DMS153 treated with DMSO at 0.1 percent for 48 hours (cell line): Measurements from ENCODE around the gene LRP5.

Source experiments
- DNase-seq: peaks from one replicate; lab custom pipeline; 2025; ENCODE audit not compliant: unreplicated experiment; lab: John Stamatoyannopoulos, UW

LRP5 gene

DNA sequence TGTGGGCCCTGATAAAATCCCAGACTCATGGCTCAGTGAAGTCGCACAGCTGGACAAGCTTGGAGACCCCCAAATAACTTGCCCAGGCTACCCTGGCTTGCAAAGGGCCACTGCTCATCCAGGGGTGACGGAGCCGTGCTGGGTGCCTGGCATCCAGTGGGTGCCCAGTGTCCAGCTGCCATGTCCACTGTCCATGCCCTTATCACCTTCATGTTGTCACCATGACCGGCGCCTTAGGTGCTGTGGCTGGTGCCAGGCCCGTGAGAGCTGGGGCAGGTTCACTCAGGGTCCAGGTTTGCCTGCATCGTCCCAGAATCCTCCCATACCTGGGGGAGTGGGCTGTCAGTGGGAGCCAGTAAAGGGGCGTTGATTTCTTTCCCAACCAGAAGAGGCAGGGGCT is 57.4 kb downstream of the LRP5 start:
- no peak for DNase-seq

DNA sequence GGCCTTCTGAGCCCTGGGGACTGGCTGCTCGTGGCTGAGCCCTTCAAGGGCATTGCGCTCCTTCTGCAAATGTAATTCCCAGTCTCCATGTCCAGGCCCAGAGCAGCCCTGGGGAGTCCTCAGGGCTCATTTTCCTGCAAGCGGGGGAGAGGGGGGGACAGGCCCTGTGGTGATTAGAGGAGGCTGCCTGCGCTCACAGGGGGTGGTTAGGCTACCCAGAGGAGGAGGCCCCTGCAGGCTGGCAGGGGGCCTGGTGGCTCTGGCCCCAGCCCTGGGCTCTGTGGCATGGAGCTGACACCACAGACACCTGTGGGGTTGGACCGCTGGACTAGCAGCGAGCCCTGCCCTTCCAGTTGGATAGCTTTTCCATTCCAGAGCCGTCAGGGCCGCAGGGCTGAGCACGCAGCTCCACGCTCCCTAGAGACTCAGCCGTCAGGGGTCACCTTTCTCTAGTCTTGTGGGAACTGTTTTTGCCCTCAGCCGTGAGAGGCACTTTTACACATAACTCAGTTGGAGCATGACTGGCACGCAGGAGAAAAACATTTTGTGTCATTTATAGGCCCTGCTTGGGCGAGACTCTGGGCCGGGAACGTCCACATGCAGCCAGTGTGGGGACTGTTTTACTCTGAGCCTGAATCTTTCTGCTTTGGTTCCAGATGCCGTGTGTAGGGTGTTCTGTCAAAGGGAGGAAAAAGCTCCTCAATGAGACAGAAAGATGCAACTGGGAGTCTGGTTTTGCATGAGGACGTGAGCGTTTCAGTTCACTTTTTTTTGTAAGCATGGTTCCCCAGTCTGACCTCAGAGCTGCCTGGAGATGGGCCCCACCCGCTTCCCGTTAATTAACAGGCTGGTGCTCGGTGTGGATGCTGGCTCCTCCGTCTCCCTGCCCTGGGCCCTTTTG is 58.1 kb downstream of the LRP5 start:
- no peak for DNase-seq

DNA sequence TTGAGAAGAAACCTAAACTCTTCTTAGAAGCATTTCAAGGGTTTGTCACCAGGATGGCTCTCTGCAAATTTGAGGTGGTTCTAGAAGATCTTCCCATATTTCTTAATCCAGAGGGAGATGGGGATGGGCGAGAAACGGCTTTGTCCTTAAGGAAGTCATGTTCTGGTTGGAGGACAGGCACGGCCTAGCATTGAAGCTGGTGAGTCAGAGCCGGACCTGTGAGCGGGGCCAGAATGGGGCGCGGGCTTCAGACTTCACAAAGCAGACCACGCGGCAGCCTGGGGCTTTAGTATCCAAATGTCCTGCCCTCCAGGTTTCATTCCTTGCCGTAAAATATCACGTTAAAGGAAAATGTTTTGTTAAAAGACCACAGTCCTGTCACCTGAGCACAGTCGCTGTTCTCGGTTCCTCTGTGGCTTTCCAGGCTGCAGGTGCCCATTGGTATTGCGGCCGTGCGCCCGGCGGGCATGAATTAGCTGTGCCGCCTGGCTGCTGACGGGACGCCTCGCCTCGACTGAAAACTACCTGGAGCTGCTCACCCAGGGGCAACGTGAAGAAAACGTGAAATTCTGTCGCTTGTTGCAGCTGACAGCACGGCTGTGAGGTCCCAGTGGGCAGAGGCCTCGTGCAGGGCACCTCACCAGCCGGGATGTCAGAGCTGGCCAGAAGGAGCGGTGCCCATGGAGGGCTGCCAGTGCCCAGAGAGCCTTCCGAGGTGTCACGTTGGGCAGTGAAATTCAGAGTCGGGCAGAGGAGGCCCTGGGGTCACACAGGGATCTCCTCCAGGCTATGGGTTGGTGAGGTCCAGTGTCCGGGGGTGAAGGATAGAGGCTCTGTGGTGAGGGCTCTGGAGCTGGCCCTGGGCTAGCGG is 59.0 kb downstream of the LRP5 start:
- no peak for DNase-seq

DNA sequence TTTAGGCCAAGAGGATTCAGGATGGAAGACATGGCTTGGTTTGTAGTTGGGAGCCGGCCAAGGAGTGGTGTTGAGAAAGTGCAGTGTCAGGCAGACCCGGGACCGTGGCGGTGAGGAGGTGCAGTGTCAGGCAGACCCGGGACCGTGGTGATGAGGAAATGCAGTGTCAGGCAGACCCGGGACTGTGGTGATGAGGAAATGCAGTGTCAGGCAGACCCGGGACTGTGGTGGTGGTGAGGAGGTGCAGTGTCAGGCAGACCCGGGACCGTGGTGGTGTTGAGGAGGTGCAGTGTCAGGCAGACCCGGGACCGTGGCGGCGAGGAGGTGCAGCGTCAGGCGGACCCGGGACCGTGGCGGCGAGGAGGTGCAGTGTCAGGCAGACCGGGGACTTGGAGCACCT is 59.7 kb downstream of the LRP5 start:
- no peak for DNase-seq

DNA sequence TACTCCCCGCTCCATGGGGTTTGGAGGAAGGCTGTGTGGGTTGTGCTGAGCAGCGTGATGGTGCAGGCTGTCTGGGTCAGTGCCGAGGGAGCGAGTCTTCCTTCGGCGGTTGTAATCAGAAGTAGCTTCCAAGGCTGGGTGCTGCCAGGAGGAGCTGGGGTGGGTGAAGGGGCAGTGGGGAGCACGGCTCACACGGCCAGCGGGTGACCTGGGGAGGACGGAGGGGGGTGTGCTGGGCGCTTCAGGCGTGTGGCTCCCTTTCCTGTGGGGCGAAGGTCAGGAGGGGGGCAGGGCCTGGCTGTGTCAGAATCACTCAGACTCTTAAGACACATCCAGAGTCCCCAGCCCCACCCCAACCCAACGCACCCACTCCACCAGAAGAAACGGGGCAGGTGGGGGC is 60.2 kb downstream of the LRP5 start:
- DNase-seq: no peak

DNA sequence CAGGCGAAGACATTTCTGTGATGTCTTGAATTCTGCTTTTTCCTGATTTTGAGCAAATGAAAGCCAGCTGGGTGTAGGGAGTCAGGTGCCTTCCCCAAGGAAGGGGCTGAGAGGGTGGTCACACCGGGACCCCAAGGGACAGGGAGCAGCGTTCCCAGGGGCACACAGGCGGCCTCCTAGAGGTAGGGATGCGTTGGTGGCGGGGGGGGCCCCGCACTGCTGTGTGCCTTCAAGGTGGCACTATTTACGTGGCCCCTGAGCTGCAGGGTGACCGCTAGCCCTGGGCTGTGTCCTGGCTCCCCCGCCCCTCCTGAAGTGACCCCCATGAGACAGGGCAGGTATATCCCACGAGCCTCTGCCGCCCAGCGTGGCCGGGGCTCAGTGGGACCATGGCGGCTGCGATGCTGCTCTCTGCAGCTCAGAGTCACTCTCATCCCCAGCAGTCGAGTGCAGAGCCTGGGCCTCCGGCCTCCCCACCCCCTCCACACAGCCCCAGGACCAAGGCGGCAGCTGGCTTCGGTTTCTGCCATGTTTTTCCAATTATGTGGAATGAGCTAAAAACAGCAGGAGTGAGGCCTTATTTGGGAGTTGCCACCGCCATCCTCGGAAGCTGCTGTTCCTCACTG is 60.9 kb downstream of the LRP5 start:
- no peak for DNase-seq

DNA sequence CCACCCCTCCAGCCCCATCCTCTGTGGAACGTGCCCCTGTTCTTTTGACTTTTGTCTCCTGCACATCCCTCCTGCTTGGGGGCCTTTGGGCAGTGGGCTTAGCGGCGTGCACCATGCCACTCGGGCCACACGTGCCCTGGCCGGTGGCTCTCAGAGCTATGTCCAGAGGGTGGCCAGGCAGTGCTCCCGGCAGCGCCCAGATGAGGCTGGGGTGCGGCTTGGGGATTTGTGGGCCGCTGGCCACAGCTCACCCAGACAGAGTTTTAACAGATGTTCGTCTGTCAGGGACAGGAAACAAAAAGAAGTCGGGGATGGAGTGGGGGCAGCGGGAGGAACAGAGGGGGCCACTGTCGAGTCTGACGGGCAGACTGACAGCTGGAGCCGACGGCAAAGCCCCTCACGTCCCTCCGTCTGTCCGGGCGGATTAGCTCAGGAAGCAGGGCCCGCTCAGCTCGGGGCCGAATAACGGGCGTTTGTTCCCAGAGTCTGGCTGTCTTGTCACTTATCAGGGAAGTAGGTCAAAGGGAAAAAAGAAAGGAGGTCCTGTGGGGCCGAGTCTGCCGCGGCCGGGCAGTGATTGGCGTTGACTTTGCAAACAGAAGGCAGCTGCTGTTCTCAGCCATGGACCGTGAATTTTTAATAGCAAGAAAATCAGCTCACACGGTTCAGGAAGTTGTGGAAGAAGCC is 61.6 kb downstream of the LRP5 start:
- no peak for DNase-seq

DNA sequence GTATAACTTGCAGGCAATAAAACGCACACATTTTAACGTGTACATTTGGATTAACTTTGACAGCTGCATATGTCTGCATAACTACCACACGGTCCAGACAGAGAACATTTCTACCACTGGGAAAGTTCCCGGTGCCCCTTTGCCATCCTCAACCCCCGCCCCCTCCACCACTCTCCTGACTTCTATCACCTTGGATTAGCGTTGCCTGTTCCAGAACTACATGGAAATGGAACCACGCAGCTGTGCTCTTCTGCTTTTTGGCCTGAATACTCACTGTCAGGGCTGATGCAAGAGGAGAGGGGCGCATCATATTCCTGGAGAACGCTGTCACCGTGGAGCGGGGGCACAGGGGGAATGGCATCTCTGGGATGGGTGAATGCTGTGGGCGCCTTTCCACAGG is 62.1 kb downstream of the LRP5 start:
- no peak for DNase-seq

DNA sequence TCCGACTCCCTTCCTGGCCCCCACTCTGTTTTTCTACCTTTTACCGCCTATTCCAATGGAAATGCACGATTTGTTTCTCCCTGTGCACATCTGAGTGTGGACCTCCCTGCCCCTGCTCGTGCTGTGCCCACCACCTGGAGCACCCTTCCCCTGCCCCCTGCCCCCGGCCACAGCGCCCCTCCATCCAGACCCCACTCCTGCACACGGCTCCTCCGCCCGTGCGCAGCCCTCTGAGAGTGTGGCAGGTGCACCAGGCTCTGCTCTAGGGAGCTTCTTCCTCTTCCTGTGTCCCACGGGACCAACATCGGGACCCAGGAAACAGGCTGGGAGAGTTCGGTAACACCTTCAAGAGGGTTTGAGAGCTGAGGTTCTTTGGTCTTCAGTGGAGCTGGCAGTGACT is 62.9 kb downstream of the LRP5 start:
- no peak for DNase-seq

DNA sequence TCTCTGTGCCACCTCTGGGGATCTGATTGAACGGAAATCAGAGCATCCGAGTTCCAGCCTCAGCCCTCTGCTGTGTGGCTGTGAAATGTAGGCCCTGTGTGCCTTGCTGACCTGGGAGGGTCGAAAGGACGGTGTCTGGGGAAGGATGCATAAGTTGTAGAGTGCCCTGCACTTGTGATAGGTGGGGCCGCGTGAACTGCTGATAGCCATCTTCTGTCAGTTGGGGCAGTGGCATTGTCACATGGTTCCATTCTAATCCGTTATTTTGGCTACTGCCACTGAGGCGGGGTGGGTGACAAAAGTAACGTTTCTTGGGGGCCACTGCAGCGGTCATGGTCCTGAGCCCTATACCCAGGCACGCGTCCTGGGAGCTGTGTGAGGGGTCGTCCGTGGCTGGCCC is 63.4 kb downstream of the LRP5 start:
- DNase-seq: no peak

DNA sequence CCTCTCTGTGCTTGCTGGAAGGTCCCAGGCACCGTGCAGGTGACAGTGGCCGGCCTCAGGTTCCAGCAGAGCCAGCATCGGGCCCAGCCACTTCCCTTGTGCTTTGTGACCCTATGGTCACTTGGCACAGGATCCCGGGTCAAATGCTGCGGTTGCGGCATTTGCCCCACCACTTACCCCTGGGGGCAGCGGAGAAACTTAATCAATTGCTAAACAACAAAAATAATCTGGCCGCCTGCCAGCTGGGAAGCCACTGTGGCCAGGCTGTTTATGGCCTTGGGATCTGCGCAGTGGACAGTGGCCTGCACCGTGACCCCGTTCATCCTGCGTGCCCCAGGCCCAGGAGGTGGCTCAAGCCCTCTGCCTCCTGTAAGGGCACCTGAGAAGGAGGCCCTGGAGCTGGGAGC is 65.0 kb downstream of the LRP5 start:
- DNase-seq: no peak

DNA sequence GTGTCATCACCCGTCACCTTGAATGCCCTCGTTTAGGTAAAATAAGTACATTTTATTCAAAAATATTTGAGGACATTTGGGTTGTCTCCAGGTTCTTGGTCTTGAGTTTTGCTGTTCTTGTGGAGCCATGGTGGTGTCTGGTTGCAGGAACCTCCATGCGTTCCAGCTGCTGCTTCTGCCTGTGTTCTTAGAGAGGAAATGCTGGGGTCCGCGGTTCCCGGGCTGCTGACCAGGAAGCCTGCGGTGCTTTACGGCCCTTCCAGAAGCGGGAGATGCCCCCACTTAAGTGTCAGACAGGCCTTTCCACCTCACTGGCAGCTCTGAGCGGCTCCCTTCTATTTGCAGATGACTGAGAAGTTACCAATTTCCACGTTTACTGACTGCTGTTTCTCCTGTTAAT is 66.8 kb downstream of the LRP5 start:
- no peak for DNase-seq

DNA sequence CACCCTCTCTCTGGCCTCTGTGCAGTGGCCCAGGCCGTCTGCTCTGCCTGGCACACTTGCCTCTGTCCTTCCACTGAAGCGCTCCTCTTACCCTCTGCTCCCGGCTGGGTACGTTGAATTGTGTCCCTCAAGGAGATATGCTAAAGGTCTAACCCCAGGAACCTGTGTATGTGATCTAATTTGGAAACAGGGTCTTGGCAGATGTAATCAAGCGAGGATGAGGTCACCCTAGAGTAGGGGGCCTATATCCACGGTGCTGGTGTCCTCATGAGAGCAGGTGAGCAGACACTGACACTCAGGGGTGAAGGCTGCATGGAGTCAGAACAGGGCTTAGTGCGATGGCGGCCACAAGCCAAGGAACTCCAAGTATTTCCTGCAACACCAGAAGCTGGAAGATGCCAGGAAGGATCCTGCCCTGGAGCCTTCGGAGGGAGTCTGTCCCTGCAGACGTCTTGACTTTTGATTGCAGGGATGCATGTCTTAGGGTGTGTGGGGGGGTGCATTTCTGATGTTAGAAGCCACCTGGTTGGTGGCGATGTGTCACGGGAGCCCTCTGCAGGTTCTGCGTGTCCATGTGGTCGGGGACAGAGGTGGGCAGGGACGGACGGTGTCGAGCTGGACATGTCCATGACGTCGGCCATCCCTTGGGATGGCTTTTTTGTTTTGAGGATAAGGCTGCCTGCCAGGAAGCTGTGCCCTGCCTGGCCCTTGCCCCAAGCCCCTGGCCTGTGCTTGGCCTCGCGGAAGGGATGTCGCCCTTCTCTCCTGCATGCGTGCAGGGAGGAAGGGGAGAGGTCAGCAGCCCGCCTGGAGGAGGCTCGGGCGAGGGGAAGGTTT is 68.6 kb downstream of the LRP5 start:
- peak; percentile 45 for DNase-seq

DNA sequence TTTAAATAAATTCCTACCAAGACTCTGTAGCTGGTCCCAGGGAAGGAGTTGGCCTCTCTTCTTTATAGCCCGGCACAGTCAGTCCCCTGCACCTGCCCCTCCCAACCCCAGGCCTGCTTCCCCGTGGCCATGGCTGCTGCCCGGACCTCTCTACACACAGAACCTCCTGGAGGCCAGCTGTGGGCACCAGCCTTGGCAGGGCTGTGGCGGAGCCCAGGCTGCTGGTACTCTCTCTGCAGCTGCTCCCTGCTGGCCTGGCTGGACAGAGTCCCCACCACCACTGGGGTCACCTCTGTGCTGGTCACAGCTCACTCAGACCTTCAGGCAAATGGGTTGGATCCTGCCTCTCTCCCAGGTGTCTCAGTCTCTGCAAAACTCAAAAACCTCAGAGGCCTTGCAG is 69.3 kb downstream of the LRP5 start:
- DNase-seq: no peak

DNA sequence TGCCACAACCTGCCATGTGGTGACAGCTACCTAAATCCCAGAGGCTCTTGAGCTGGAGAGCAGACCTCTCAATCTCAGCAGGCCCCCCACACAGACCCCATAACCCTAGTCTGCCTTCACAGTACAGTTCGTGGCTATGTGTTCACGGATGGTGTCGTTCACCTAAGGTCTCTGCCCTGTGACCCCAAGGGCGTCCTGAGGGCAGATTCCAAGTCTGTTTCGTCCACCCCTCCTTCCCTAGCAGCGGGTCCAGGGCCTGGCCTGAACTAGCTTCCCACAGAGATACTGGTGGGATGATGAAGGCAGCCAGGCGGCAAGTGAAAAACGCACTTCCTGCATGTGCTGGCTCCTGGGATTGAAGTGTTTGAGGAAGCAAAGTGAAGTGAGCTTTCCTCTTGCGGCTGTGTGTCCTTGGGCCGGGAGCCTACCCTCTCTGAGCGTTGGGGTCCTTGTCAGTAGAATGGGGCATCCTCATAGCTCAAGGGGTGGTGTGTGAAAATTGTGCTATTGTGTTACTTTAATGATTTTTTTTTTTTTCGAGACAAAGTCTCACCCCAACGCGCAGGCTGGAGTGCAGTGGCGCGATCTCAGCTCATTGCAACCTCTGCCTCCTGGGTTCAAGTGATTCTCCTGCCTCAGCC is 70.1 kb downstream of the LRP5 start:
- no peak for DNase-seq

DNA sequence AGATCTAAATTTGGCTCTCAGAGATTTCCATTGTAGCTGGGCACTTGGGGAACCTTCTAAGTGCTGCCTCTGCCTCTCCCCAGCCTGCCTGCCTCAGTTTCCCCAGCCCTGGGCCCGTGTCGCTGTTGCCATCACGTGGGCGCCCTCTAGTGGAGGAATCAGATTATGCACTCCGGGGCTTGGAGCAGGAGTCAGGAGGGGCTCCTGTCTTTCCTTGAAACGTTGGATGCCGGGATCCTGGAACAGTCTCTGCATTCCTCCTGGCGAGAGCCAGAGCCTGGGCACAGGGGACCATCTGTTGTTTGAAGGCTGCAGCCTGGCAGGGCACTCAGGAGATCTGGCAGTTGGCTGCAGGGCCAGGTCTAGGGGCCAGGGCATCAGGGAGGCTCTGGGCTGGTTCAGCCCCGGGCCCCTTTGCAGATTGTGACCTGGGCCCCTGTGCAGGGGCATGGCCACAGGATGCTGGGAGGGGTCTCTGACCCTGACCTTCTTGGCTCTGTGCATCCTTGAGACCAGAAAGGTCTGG is 71.6 kb downstream of the LRP5 start:
- no peak for DNase-seq

DNA sequence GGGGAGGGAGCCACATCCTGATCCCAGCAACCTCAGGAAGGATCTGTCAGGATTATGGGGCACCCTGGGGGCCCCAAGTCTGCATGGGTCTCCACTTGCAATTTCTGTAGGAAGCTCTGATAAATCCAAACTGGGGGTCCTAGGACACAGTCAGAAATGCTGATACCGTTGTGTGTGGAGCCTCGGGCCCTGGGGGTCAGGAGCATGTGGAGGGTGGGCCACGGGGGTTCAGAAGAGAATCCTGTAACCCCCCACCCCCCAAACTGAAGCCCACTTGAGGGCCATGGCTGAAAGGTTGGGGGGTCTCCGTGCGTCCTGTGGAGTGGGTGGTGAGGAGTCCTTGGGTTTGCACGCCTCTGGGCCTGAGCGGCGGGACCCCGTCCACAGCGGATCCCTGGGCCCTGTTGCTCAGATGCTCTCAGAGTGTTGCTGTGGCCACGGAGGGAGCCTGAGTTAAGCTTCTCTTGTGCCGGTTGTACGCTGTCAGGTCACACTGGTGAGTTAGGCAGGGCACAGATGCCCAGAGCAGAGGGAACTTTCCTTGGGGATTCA is 72.2 kb downstream of the LRP5 start:
- no peak for DNase-seq

DNA sequence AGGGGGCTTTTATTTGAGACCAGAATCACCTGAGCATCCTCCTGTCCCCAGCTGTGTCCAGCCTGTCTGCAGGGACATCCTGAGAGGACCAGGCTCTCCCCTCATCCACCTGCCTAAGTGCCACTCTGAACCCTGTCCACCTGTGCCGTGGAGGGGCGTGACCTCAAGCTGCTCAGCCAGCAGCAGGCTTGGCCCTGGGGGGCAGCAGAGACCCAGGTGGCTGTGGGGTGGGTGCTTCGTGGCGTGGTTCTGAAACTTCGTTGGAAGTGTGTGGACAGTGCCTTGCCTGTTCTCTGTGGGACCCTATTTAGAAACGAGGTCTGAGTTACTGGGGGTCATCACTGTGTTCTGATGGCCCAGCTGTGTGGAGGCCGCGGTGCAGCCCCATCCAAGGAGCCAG is 72.7 kb downstream of the LRP5 start:
- no peak for DNase-seq

DNA sequence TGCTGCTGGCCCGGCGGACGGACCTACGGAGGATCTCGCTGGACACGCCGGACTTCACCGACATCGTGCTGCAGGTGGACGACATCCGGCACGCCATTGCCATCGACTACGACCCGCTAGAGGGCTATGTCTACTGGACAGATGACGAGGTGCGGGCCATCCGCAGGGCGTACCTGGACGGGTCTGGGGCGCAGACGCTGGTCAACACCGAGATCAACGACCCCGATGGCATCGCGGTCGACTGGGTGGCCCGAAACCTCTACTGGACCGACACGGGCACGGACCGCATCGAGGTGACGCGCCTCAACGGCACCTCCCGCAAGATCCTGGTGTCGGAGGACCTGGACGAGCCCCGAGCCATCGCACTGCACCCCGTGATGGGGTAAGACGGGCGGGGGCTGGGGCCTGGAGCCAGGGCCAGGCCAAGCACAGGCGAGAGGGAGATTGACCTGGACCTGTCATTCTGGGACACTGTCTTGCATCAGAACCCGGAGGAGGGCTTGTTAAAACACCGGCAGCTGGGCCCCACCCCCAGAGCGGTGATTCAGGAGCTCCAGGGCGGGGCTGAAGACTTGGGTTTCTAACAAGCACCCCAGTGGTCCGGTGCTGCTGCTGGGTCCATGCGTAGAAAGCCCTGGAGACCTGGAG is 74.1 kb downstream of the LRP5 start:
- DNase-seq: no peak
